Effector memory CD4-positive, alpha-beta T cell (primary cell): ENCODE results near the gene GRID1.

Source experiments
- DNase-seq, 3 donors: peaks; one replicate each; pipeline ENCODE4 v3.0.0-alpha.2; 2020
- H3K27ac ChIP-seq: 2 replicates; pipeline ENCODE4 v1.7.0; 2013; ENCODE audit warnings: mild to moderate bottlenecking, low read length, moderate library complexity; ENCODE audit not compliant: insufficient read depth, poor library complexity, severe bottlenecking
- H3K27me3 ChIP-seq: replicated peaks from 2 replicates; pipeline ENCODE4 v1.7.0; 2013; ENCODE audit warnings: mild to moderate bottlenecking, low read length; ENCODE audit not compliant: insufficient read depth, control insufficient read depth, poor library complexity, severe bottlenecking
- H3K36me3 ChIP-seq: 2 replicates; pipeline ENCODE4 v1.7.0; 2013; ENCODE audit warnings: mild to moderate bottlenecking, low read length, moderate library complexity; ENCODE audit not compliant: control insufficient read depth, insufficient read depth
- H3K4me1 ChIP-seq: 2 replicates; pipeline ENCODE4 v1.7.0; 2013; ENCODE audit warnings: low read length, mild to moderate bottlenecking; ENCODE audit not compliant: control insufficient read depth, insufficient read depth, poor library complexity, severe bottlenecking
- H3K4me3 ChIP-seq: 2 replicates; pipeline ENCODE4 v1.7.0; 2013; ENCODE audit warnings: low read length, low read depth, mild to moderate bottlenecking; ENCODE audit not compliant: insufficient read depth, poor library complexity, severe bottlenecking
- H3K9me3 ChIP-seq: 2 replicates; pipeline ENCODE4 v1.7.0; 2013; ENCODE audit warnings: mild to moderate bottlenecking, low read length, moderate library complexity; ENCODE audit not compliant: control insufficient read depth

The GRID1 gene

DNA sequence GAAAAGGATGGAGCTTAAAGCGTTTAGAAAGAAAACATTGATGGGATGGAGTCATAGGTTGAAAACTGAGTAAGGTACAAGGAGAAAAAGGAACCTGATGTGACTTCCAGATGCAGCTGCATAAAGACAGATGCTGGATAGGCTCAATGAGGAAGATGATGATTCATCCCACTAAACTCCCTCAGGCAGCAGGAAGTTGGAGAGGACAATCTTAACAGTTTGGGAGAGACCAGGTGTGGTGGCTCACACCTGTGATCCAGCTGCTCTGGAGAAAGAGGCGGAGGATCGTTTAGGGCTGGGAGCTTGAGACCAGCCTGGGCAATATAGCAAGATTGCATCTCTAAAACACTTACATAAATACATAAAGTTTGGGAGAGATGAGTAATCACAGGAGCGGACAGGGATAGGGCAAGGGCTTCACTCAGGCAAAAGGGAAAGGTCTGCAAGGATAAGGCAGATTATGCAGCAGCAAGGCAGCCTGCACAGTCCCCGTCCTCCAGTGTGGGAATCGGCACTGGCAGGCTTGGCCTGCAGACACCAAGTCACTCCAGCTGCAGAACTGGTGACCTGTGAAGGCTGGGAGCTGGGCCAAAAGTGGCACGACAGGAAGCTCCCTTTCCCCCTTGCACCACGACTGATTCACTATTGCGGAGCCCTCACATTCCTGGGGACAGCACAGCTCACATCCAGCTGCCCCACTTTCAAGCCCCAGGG, 438.5 kb downstream of the GRID1 start:
- no peaks in the 10 kb centered on the region for H3K27me3 ChIP-seq
- H3K9me3 ChIP-seq: no peaks in the 10 kb centered on the region
- no peaks in the 10 kb centered on the region for H3K36me3 ChIP-seq
- no peak for DNase-seq
- H3K27ac ChIP-seq: no peak overlapping the region
- no peaks in the 10 kb centered on the region for H3K4me1 ChIP-seq
- no peak overlapping the region for H3K4me3 ChIP-seq

DNA sequence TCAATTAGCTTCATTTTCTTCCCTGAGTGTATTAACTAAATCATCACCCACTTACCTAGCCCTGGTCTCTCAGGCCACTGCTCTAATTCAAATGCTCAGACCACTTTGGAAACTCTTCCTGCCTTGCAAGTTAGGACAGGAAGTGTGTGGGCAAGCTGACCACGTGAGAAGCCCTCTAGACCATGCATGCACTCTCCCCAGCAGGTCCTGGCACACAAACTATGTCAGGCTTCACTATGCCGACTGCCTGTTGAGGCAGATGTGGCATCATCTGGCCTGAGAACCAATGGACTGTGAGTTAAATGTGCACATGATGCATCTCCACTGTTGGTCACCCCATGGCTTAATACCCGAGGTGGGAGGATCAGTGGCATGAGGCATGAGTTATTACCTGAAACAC, 439.6 kb downstream of the GRID1 start:
- no peaks in the 10 kb centered on the region for H3K4me1 ChIP-seq
- DNase-seq: no peak

DNA sequence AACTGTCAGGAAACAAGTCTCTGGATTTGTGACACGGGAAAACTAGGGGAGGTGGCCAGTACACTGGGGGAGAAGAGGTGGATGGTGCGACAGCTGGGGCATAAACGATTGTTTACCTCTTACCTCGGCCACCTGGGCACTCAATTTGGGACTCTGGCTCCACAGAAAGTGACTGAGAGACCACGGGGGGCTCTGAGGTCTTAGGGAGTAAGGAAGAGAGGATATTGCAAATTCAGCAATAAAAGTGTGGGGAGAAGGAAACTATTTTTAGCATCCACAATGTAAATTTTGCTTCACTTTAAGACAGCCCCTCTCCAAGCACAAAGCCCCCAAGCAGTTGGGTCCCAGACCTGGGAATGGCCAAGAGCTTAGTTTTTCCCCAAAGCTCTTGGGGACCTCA, 440.5 kb downstream of the GRID1 start:
- no peak overlapping the region for H3K4me3 ChIP-seq
- H3K27me3 ChIP-seq: no peaks in the 10 kb centered on the region
- H3K36me3 ChIP-seq: no peaks in the 10 kb centered on the region
- DNase-seq: no peak
- H3K4me1 ChIP-seq: no peaks in the 10 kb centered on the region
- H3K27ac ChIP-seq: no peak overlapping the region
- no peaks in the 10 kb centered on the region for H3K9me3 ChIP-seq

More for the DNA sequence above, 439.6 kb downstream of the GRID1 start:
- no peaks in the 10 kb centered on the region for H3K27me3 ChIP-seq
- no peaks in the 10 kb centered on the region for H3K36me3 ChIP-seq
- H3K4me3 ChIP-seq: no peak overlapping the region
- H3K27ac ChIP-seq: no peak overlapping the region
- H3K9me3 ChIP-seq: no peaks in the 10 kb centered on the region

DNA sequence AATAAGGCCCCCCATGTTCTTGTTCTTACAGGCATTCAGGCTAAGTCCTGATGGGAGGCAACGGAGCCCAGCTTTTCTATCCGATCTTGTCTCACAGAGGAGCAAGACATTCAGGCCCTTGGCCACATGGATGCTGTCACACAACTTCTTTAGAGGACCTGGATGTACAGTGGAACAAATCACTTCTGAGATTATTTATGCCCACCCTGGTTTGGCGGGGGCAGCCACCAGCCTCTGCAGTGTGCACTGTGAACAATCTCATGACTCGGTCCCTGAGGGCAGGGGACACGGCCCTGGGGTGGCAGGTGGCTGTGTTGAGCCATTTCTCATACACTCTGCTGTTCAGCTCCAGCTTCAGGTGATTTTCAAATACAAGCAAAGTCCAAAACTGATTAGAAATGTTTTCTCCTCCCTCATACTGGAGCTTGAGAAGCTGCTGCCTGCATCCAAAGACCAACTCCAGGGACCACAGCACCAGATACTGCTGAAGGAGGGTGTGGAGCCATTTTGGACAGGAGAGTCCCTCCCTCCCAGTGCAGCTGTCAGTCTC, 441.3 kb downstream of the GRID1 start:
- no peaks in the 10 kb centered on the region for H3K36me3 ChIP-seq
- DNase-seq: no peak
- no peak overlapping the region for H3K27ac ChIP-seq
- H3K27me3 ChIP-seq: no peaks in the 10 kb centered on the region
- no peaks in the 10 kb centered on the region for H3K4me1 ChIP-seq
- no peak overlapping the region for H3K4me3 ChIP-seq
- no peaks in the 10 kb centered on the region for H3K9me3 ChIP-seq

DNA sequence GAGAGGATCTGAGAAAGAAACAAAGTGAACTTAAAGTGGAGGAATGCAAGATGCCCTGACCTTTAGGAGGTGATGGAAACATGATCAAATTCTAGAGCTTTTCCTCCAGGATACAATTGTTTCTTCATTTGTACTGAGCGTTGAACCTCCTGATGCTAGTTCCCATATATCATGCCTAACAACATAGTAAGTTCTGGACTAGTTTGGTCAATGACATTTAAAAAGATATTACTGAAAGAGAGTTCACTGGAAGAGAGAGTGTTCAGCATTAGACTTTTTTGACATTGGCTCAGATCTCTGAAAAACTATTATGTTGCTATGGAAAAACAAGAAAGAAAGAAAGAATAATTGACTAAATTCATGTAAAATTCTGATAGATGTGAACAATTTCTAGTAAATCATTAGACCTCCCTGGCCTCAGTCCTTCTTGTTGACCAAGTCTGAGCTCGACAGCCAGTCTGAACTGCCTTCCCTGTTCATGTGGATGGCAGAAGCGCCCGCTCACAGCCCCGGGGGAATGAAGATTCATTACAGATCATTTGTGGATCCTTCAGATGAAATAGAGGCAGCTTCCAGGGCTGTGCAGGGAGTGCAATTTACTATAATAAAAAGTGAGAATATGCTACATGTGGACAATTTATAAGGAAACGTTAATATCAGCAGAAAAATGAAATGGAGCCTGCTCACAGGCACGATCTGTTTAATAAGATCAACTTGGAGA, 442.1 kb downstream of the GRID1 start:
- no peak overlapping the region for H3K27ac ChIP-seq
- no peaks in the 10 kb centered on the region for H3K27me3 ChIP-seq
- no peaks in the 10 kb centered on the region for H3K9me3 ChIP-seq
- no peaks in the 10 kb centered on the region for H3K4me1 ChIP-seq
- no peak overlapping the region for H3K4me3 ChIP-seq
- DNase-seq: no peak
- H3K36me3 ChIP-seq: no peaks in the 10 kb centered on the region

DNA sequence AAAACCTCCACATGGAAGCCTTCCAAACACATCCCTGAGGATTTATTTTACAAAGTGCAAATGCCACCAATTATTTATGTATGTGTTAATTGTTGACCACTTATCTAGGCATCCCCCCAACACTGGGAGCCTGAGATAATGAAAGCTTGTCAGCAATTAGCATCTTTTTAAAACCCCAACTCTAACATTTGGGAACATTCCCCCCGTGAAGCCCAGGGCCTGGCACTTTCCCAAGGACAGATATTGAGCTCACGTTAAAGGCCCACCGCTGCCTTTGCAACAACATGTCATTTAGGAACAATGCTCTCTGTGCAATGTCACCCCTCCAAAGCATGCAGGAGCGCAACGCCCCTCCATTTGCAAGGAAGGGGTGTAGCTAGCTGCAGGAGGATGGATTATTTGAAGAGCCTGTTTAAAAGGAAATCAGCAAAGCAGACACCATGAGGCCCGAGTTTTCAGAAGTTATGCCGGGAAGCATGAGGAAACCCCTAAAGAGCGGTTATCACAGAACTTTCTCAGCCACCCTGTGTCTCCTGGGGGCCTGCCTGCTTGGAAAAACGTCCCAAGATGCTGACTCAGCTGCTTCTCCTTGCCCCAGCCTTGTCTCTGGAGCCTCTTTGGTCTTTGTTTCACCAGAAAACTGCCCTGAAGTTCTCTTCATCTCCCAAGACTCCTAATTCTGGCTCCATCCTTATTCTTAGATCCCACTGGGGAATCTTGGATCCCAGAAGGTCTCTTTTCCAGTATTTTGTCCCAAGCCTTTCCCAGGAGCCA, 444.1 kb downstream of the GRID1 start:
- H3K36me3 ChIP-seq: no peaks in the 10 kb centered on the region
- H3K27me3 ChIP-seq: no peaks in the 10 kb centered on the region
- DNase-seq: no peak
- H3K4me3 ChIP-seq: no peak overlapping the region
- no peak overlapping the region for H3K27ac ChIP-seq
- no peaks in the 10 kb centered on the region for H3K9me3 ChIP-seq
- H3K4me1 ChIP-seq: no peaks in the 10 kb centered on the region

DNA sequence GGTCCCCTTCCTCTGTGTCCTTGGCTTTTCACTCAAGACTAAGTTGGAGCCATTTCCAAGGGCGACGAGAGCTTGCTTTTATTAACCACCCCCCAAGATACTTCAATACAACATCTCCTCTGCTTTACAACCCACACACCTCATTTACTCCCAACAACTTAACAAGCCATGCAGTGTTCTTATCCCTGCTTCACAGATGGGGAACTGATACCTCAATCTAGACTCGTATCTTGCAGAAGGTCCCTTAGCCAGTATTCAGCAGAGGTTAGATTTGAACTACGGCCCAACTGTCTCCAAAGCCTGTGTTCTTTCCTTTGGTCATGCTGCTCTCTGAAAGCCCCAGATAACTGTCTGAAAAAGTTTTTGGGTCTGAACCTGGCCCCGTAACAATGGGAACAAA, 444.8 kb downstream of the GRID1 start:
- H3K36me3 ChIP-seq: no peaks in the 10 kb centered on the region
- no peaks in the 10 kb centered on the region for H3K27me3 ChIP-seq
- H3K4me3 ChIP-seq: no peak overlapping the region
- no peaks in the 10 kb centered on the region for H3K9me3 ChIP-seq
- H3K27ac ChIP-seq: no peak overlapping the region
- no peak for DNase-seq
- no peaks in the 10 kb centered on the region for H3K4me1 ChIP-seq

DNA sequence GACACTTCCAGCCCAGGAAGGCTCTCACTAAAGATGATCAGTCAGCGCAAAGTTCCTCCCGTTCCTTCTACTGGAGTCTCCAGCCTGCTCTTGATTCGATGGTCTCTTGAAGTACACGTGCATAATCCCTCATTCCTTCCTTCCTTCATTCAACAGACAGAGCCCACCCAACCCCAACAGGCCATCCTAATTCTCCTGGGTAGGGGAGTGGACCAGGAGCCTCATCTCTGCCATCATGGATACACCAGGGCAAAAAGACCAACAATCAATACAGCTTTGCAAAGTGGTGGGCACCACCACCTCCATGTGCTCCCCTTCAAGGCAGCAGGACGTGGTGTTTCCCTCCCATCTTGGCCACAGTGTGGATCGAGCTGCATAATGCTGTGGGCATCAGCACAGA, 446.3 kb downstream of the GRID1 start:
- no peaks in the 10 kb centered on the region for H3K9me3 ChIP-seq
- no peaks in the 10 kb centered on the region for H3K4me1 ChIP-seq
- H3K27me3 ChIP-seq: no peaks in the 10 kb centered on the region
- no peak for DNase-seq
- H3K27ac ChIP-seq: no peak overlapping the region
- H3K4me3 ChIP-seq: no peak overlapping the region
- no peaks in the 10 kb centered on the region for H3K36me3 ChIP-seq

DNA sequence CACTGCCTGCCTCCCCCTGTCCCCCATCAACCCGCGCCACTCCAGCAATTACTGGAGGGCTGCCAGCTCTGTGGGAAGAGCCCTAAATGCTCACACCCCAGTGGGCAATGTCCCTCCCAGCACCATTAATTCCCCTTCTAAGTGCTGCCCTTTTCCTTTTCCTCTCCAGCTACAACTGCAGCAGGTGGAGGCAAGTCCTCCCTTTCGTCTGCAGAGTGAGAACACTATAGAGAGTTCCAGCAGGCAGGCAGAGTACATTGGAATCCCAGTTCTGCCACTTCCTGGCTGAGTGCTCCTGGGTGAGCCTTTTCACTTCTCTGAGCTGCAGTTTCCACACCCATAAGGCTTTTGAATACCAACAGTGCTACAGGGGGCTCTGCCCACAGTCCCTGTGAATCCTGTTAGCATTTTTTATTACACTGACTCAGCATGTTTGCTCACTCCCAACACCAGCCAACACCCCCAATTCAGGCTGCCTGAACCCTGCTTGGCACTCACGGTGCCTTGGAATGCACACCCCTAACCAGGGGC, 447.0 kb downstream of the GRID1 start:
- H3K27ac ChIP-seq: no peak overlapping the region
- no peak for DNase-seq

More for the DNA sequence above, 447.0 kb downstream of the GRID1 start:
- H3K4me3 ChIP-seq: no peak overlapping the region
- no peaks in the 10 kb centered on the region for H3K36me3 ChIP-seq
- H3K4me1 ChIP-seq: no peaks in the 10 kb centered on the region
- H3K9me3 ChIP-seq: no peaks in the 10 kb centered on the region
- no peaks in the 10 kb centered on the region for H3K27me3 ChIP-seq
